ENCODE measurements around the gene ITGA1. TPM values are rescaled to one million over a fixed set of nuclear protein-coding genes. Genes with fewer than 3 reads are reported as not detected.

The ITGA1 gene
- total RNA-seq, 6 experiments from 2014 or later, result 46.9 to 101 (median 83.9) TPM

GRCh38 chr5:52796516-52797103 lies 8.9 kb downstream of the ITGA1 start:
- H3K27me3 Mint-ChIP-seq (ENCODE audit: insufficient read depth), result peaks cover 2% of the 10 kb centered on the region
- H3K4me1 Mint-ChIP-seq (ENCODE audit: low read depth), result peaks cover 64% of the 10 kb centered on the region
- peak overlapping the region; percentile 6; the same call in 1 of the 2 replicates for H3K27ac Mint-ChIP-seq
- TF ChIP-seq CTCF (IDR thresholded peaks at IDR 0.05), result no peak
- no peak overlapping the region for H3K4me3 Mint-ChIP-seq
- no peaks in the 10 kb centered on the region for H3K9me3 Mint-ChIP-seq
- peaks cover 14% of the 10 kb centered on the region for H3K36me3 Mint-ChIP-seq (ENCODE audit: low read depth)
- no peak for DNase-seq

DNA sequence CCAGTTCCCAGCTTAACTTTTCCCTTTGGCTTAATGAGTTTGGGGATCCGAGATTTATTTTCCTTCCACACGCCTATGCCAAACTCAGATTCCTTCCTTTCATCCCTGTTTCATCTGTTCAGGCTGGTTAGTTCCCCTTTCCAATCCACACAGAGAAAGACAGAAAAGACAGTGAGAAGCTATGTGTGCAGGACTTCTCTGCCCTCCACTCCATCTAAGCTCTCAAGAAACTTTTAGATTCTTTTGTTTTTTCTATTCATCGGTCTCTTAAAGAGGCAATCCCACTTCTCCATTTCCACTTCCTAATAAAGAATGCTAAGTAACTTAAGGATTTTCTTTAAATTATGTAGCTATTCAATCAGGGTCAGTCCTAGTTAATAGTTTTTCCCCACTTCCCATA lies 11.2 kb downstream of the ITGA1 start:
- TF ChIP-seq CTCF (IDR thresholded peaks at IDR 0.05), result no peak
- Mint-ChIP-seq H3K36me3 (ENCODE audit: low read depth) (peaks cover 34% of the 10 kb centered on the region), H3K9me3 (no peaks in the 10 kb centered on the region), H3K27ac (peak overlapping the region; percentile 98), H3K4me3 (peak overlapping the region; percentile 99), H3K27me3 (ENCODE audit: insufficient read depth) (peaks cover 2% of the 10 kb centered on the region), H3K4me1 (ENCODE audit: low read depth) (peaks cover 57% of the 10 kb centered on the region)
- no peak for DNase-seq

GRCh38 chr5:52799358-52799982 lies 11.8 kb downstream of the ITGA1 start:
- H3K36me3 Mint-ChIP-seq (ENCODE audit: low read depth), result peaks cover 39% of the 10 kb centered on the region
- H3K27me3 Mint-ChIP-seq (ENCODE audit: insufficient read depth), result peaks cover 2% of the 10 kb centered on the region
- peak overlapping the region; percentile 98 for H3K27ac Mint-ChIP-seq
- DNase-seq, result peak; percentile 63
- H3K4me3 Mint-ChIP-seq, result peak overlapping the region; percentile 99
- peaks cover 60% of the 10 kb centered on the region for H3K4me1 Mint-ChIP-seq (ENCODE audit: low read depth)
- H3K9me3 Mint-ChIP-seq, result no peaks in the 10 kb centered on the region
- TF ChIP-seq CTCF (IDR thresholded peaks at IDR 0.05), result no peak

DNA sequence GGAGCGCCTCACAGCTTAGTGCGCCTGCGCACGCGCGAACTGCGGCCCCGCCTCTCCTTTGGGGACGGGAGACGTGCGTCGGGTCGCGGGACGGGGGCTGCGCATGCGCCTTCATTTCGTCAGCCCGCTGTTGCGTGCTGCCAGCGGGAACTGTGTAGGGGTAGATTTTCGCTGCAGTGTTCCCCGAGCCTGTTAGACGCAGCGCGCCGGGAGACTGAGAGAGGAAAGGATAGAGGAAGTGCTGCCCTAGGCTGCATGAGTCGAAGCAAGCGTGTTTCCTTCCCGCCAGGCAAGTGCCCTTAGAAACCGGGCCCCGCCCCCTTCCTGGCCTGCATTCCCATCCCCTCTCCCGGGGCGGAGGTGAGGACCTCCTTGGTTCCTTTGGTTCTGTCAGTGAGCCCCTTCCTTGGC lies 12.3 kb downstream of the ITGA1 start:
- Mint-ChIP-seq H3K36me3 (ENCODE audit: low read depth) (peaks cover 44% of the 10 kb centered on the region), H3K4me1 (ENCODE audit: low read depth) (peaks cover 61% of the 10 kb centered on the region), H3K9me3 (no peaks in the 10 kb centered on the region)

More for the DNA sequence above, 12.3 kb downstream of the ITGA1 start:
- H3K27ac Mint-ChIP-seq, result peak overlapping the region; percentile 98
- no peak for TF ChIP-seq CTCF (IDR thresholded peaks at IDR 0.05)
- DNase-seq, result peak; percentile 91
- H3K4me3 Mint-ChIP-seq, result peak overlapping the region; percentile 99
- H3K27me3 Mint-ChIP-seq (ENCODE audit: insufficient read depth), result peaks cover 2% of the 10 kb centered on the region

Measured in HFFc6 (cell line).